SU-DHL-6 (cell line): ENCODE results near the gene C2orf15.

ENCODE experiments used
- EZH2phosphoT487 ChIP-seq: fragments of 200-600 bp; sonication (generic), shearing (Covaris generic); conservative IDR thresholded peaks from 2 replicates; pipeline ENCODE4 v1.6.1; 2018; ENCODE audit warnings: mild to moderate bottlenecking, antibody characterized with exemption, low read length, moderate library complexity, mixed read lengths
- TF ChIP-seq, protein P1 (sequence below): fragments of 200-600 bp; sonication (generic); IDR thresholded peaks from one replicate; pipeline ENCODE4 v1.5.1; 2017; ENCODE audit warnings: antibody characterized with exemption, mild to moderate bottlenecking, low read length, moderate library complexity; ENCODE audit not compliant: insufficient read depth, poor library complexity, severe bottlenecking

- TF ChIP-seq, protein P1, sequence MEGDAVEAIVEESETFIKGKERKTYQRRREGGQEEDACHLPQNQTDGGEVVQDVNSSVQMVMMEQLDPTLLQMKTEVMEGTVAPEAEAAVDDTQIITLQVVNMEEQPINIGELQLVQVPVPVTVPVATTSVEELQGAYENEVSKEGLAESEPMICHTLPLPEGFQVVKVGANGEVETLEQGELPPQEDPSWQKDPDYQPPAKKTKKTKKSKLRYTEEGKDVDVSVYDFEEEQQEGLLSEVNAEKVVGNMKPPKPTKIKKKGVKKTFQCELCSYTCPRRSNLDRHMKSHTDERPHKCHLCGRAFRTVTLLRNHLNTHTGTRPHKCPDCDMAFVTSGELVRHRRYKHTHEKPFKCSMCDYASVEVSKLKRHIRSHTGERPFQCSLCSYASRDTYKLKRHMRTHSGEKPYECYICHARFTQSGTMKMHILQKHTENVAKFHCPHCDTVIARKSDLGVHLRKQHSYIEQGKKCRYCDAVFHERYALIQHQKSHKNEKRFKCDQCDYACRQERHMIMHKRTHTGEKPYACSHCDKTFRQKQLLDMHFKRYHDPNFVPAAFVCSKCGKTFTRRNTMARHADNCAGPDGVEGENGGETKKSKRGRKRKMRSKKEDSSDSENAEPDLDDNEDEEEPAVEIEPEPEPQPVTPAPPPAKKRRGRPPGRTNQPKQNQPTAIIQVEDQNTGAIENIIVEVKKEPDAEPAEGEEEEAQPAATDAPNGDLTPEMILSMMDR: no peak
- no peak for TF ChIP-seq EZH2phosphoT487
Measured at GRCh38 chr2:99104006-99104405, 37.5 kb upstream of the C2orf15 start.
